NCI-H1930 (cell line): Measurements from ENCODE around the gene S100A6.
A peak's percentile ranks its signal among the peaks of the same experiment; 100 is the strongest.
"Not testable (repeated sequence)": the region's sequence is repeated elsewhere in the genome, so short reads cannot be mapped to it uniquely, and the experiment has no call there.

Experiments used
- DNase-seq, 2 experiments: peaks; one replicate each; lab custom pipeline; 2025; lab: John Stamatoyannopoulos, UW

S100A6 gene

GRCh38 chr1:153531638-153532037, 4.2 kb downstream of the S100A6 start:
- no peak for DNase-seq

GRCh38 chr1:153527683-153528040, 8.1 kb downstream of the S100A6 start:
- DNase-seq, result no peak

- DNase-seq, result no peak
Observed at GRCh38 chr1:153527023-153527682, 8.6 kb downstream of the S100A6 start.

GRCh38 chr1:153526132-153526543, 9.7 kb downstream of the S100A6 start:
- no peak for DNase-seq

- no peak for DNase-seq
Observed at GRCh38 chr1:153525088-153525728, 10.6 kb downstream of the S100A6 start.

- DNase-seq, result not testable (repeated sequence)
Observed at GRCh38 chr1:153522353-153523048, 13.3 kb downstream of the S100A6 start.

- not testable (repeated sequence) for DNase-seq
Observed at GRCh38 chr1:153521808-153522207, 14.0 kb downstream of the S100A6 start.

- DNase-seq, result no peak
Observed at GRCh38 chr1:153520818-153521476, 14.8 kb downstream of the S100A6 start.

GRCh38 chr1:153520137-153520691, 15.6 kb downstream of the S100A6 start:
- DNase-seq, result not testable (repeated sequence)

GRCh38 chr1:153519242-153519641, 16.5 kb downstream of the S100A6 start:
- DNase-seq, result no peak

- no peak for DNase-seq
Observed at GRCh38 chr1:153515504-153516394, 20.0 kb downstream of the S100A6 start.

GRCh38 chr1:153513666-153514065, 22.1 kb downstream of the S100A6 start:
- DNase-seq, result no peak

GRCh38 chr1:153513023-153513422, 22.8 kb downstream of the S100A6 start:
- no peak for DNase-seq

GRCh38 chr1:153510984-153511410, 24.8 kb downstream of the S100A6 start:
- peak; percentile 27 to 61 for DNase-seq

GRCh38 chr1:153509729-153510354, 25.9 kb downstream of the S100A6 start:
- peak in 1 of 2 experiments; percentile 5 for DNase-seq

- no peak for DNase-seq
Observed at GRCh38 chr1:153509036-153509435, 26.8 kb downstream of the S100A6 start.

- no peak for DNase-seq
Observed at GRCh38 chr1:153507926-153508583, 27.7 kb downstream of the S100A6 start.

- no peak for DNase-seq
Observed at GRCh38 chr1:153506831-153507413, 28.9 kb downstream of the S100A6 start.

- DNase-seq, result no peak
Observed at GRCh38 chr1:153506386-153506785, 29.4 kb downstream of the S100A6 start.

- no peak for DNase-seq
Observed at GRCh38 chr1:153505576-153505975, 30.2 kb downstream of the S100A6 start.
